AG09309 (cell line): ENCODE data around the gene PCBP3.
"Not testable (repeated sequence)": the region's sequence is repeated elsewhere in the genome, so short reads cannot be mapped to it uniquely, and the experiment has no call there.

Experiments used
- DNase-seq: peaks from one replicate; pipeline ENCODE4 v3.0.0-alpha.2; 2010; ENCODE audit warnings: low read depth
- H3K4me3 ChIP-seq: 2 replicates; pipeline ENCODE4 v1.5.1; 2011; ENCODE audit warnings: mild to moderate bottlenecking, low read depth, low read length, moderate library complexity; ENCODE audit not compliant: control insufficient read depth
- CTCF ChIP-seq: IDR thresholded peaks from 2 replicates; pipeline ENCODE4 v1.5.1; 2011; ENCODE audit warnings: mild to moderate bottlenecking, low read depth, low read length, inconsistent platforms; ENCODE audit not compliant: insufficient read depth, control insufficient read depth; ENCODE audit errors: missing control alignments

The PCBP3 gene

GRCh38 chr21:45622416-45623097 lies 21.0 kb upstream of the PCBP3 start:
- DNase-seq, result no peak
- H3K4me3 ChIP-seq, result no peak overlapping the region
- no peak for TF ChIP-seq CTCF

GRCh38 chr21:45623436-45623835 lies 20.1 kb upstream of the PCBP3 start:
- no peak for DNase-seq
- TF ChIP-seq CTCF, result no peak
- no peak overlapping the region for H3K4me3 ChIP-seq

- not testable (repeated sequence) for DNase-seq, H3K4me3 ChIP-seq
Measured at GRCh38 chr21:45626127-45626526, 17.4 kb upstream of the PCBP3 start.

- DNase-seq, result no peak
- H3K4me3 ChIP-seq, result no peak overlapping the region
- no peak for TF ChIP-seq CTCF
Measured at GRCh38 chr21:45629046-45629981, 14.2 kb upstream of the PCBP3 start.

- H3K4me3 ChIP-seq, result no peak overlapping the region
- TF ChIP-seq CTCF, result no peak
- no peak for DNase-seq
Measured at GRCh38 chr21:45630066-45630694, 13.3 kb upstream of the PCBP3 start.

- no peak for TF ChIP-seq CTCF
- no peak overlapping the region for H3K4me3 ChIP-seq
Measured at GRCh38 chr21:45630876-45631275, 12.6 kb upstream of the PCBP3 start.

GRCh38 chr21:45631540-45631939 lies 12.0 kb upstream of the PCBP3 start:
- DNase-seq, result no peak
- no peak for TF ChIP-seq CTCF
- no peak overlapping the region for H3K4me3 ChIP-seq

More at GRCh38 chr21:45630876-45631275, 12.6 kb upstream of the PCBP3 start:
- DNase-seq, result no peak
